Breast epithelium (tissue), 4 donors: ENCODE measurements around the gene MSANTD1. TPM values are rescaled to one million over a fixed set of nuclear protein-coding genes. Genes with fewer than 3 reads are reported as not detected.

ENCODE experiments used
- DNase-seq, 2 donors: peaks; one replicate each; pipeline ENCODE4 v3.0.0-alpha.2; 2019; ENCODE audit warnings: low spot score in 2 of 2
- H3K27ac ChIP-seq, 2 donors: fragments of 200-600 bp; sonication (generic) in 1 of 2; one replicate each; pipeline ENCODE4 v1.5.1; 2016 to 2019; ENCODE audit warnings: mild to moderate bottlenecking in 1 of 2
- H3K27me3 ChIP-seq, 2 donors: fragments of 200-600 bp; sonication (generic) in 1 of 2; one replicate each; pipeline versions ENCODE4 v1.5.1 to v1.6.0; 2017 to 2019; ENCODE audit warnings: control low read depth in 1 of 2, mild to moderate bottlenecking in 1 of 2
- H3K36me3 ChIP-seq: fragments of 200-600 bp; one replicate; pipeline ENCODE4 v1.5.1; 2019
- H3K4me1 ChIP-seq, 2 donors: fragments of 200-600 bp; sonication (generic); one replicate each; pipeline ENCODE4 v1.5.1; 2016 to 2019; ENCODE audit warnings: control low read depth in 1 of 2
- H3K4me3 ChIP-seq, 3 donors: fragments of 200-600 bp; sonication (generic); 1 replicate in 2 of 3; 2 replicates in 1 of 3; pipeline ENCODE4 v1.5.1; 2016 to 2019; ENCODE audit warnings: mild to moderate bottlenecking in 3 of 3, moderate library complexity in 2 of 3
- H3K9me3 ChIP-seq, 2 donors: fragments of 200-600 bp; sonication (generic) in 1 of 2; one replicate each; pipeline ENCODE4 v1.5.1; 2016 to 2019; ENCODE audit warnings: control low read depth in 1 of 2
- CTCF ChIP-seq, 3 donors: fragments of 450-650 bp; IDR thresholded peaks; one replicate each; pipeline ENCODE4 v1.5.1; 2016 to 2017; ENCODE audit warnings: antibody characterized with exemption in 3 of 3, mild to moderate bottlenecking in 3 of 3, moderate library complexity in 3 of 3
- POLR2A ChIP-seq: fragments of 450-650 bp; IDR thresholded peaks from one replicate; pipeline ENCODE4 v1.6.1; 2016; ENCODE audit warnings: antibody characterized with exemption, mild to moderate bottlenecking, moderate library complexity
- POLR2AphosphoS5 ChIP-seq, 3 donors: sonication (generic); formaldehyde crosslinking; IDR thresholded peaks; one replicate each; pipeline ENCODE4 v1.6.1; 2017; ENCODE audit warnings: antibody characterized with exemption in 3 of 3
- intact Hi-C: fragments of 100-400 bp; cut with DNase I; formaldehyde crosslinking; loops from one replicate; pipeline ENCODE4 v1.15.1; 2023; ENCODE audit warnings: low total_unique reads
- total RNA-seq, 3 donors: library from RNA; depleted of rRNA; stranded (reverse); fragments of >200 nt; gene quantifications; one replicate each; pipeline ENCODE4 v1.1.0, GENCODE V29; 2016

Gene MSANTD1
- total RNA-seq, 3 donors from 2014 or later = 0.48 to 0.88 (median 0.66) TPM

GRCh38 chr4:3202836-3203820, 45.8 kb upstream of the MSANTD1 start:
- TF ChIP-seq POLR2A (no peak), POLR2AphosphoS5 (IDR thresholded peaks at IDR 0.05) (no peak), CTCF (IDR thresholded peaks at IDR 0.05) (no peak)
- intact Hi-C loops = no loop called here
- Histone ChIP-seq H3K4me1 (no peaks in the 10 kb centered on the region), H3K27ac (no peak overlapping the region), H3K4me3 (no peak overlapping the region), H3K36me3 (no peaks in the 10 kb centered on the region), H3K27me3 (no peaks in the 10 kb centered on the region), H3K9me3 (no peaks in the 10 kb centered on the region)
- no peak for DNase-seq

DNA sequence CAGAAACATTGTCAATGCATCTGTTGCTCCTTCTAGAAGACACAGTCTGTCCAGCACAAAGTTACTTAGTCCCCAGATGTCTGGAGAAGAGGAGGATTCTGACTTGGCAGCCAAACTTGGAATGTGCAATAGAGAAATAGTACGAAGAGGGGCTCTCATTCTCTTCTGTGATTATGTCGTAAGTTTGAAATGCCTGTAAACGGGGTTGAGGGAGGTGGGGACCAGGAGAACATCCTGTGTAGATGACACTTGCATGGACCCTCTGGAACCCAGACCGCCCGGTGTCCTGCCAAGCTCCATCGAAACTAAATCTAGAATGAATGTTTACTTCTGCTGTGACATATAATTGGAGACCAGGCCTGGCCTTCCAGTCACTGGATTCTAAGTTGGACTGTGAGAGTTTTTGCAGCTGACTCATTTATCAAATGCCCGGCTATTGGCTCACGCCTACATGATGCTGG, 45.0 kb upstream of the MSANTD1 start:
- no peaks in the 10 kb centered on the region for H3K9me3 ChIP-seq
- intact Hi-C loops = no loop called here
- no peaks in the 10 kb centered on the region for H3K4me1 ChIP-seq
- H3K4me3 ChIP-seq = no peak overlapping the region
- no peaks in the 10 kb centered on the region for H3K36me3 ChIP-seq
- no peak overlapping the region for H3K27ac ChIP-seq
- H3K27me3 ChIP-seq = no peaks in the 10 kb centered on the region
- peak in 1 of 3 donors; percentile 16 for TF ChIP-seq POLR2AphosphoS5 (IDR thresholded peaks at IDR 0.05)
- TF ChIP-seq POLR2A = no peak
- TF ChIP-seq CTCF (IDR thresholded peaks at IDR 0.05) = no peak
- DNase-seq = no peak

DNA sequence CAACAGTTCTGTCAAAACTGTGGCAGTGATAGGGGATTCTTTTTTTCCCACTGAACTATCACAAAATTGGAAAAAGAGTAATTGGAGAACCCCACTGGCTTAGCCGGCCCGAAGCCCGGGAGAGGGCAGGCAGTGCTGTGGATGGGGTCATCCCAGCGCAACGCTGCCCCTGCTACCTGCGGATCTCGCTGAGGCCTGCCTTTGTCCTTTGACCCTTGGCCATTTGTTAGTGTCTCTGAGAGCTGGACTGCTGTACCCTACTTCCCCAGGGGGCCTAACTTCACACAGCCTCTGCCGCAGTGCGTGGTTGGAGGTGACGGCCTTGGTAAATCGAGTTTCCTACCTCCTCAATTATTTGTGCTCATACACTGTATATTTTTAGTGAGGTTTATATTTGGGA, 43.0 kb upstream of the MSANTD1 start:
- no peaks in the 10 kb centered on the region for H3K9me3 ChIP-seq
- no peaks in the 10 kb centered on the region for H3K4me1 ChIP-seq
- DNase-seq = peak in 1 of 2 donors; percentile 24
- intact Hi-C loops = no loop called here
- no peak overlapping the region for H3K27ac ChIP-seq
- H3K4me3 ChIP-seq = no peak overlapping the region
- H3K36me3 ChIP-seq = peaks cover 4% of the 10 kb centered on the region
- H3K27me3 ChIP-seq = no peaks in the 10 kb centered on the region
- TF ChIP-seq POLR2A (no peak), POLR2AphosphoS5 (IDR thresholded peaks at IDR 0.05) (no peak)

- H3K4me1 ChIP-seq = no peaks in the 10 kb centered on the region
- no peaks in the 10 kb centered on the region for H3K9me3 ChIP-seq
- H3K27me3 ChIP-seq = no peaks in the 10 kb centered on the region
- no peak for TF ChIP-seq CTCF (IDR thresholded peaks at IDR 0.05)
- no peak for TF ChIP-seq POLR2A
- no peak for TF ChIP-seq POLR2AphosphoS5 (IDR thresholded peaks at IDR 0.05)
- H3K27ac ChIP-seq = no peak overlapping the region
- H3K4me3 ChIP-seq = no peak overlapping the region
- peak in 1 of 2 donors; percentile 3 for DNase-seq
- peaks cover 4% of the 10 kb centered on the region for H3K36me3 ChIP-seq
- intact Hi-C loops = no loop called here
Measured at GRCh38 chr4:3206439-3207100, 42.4 kb upstream of the MSANTD1 start.

- TF ChIP-seq POLR2A = no peak
- no peak for TF ChIP-seq CTCF (IDR thresholded peaks at IDR 0.05)
- TF ChIP-seq POLR2AphosphoS5 (IDR thresholded peaks at IDR 0.05) = no peak
- no peak overlapping the region for H3K27ac ChIP-seq
- peaks cover 4% of the 10 kb centered on the region for H3K36me3 ChIP-seq
- no peaks in the 10 kb centered on the region for H3K27me3 ChIP-seq
- DNase-seq = peak in 1 of 2 donors; percentile 7
- no peaks in the 10 kb centered on the region for H3K4me1 ChIP-seq
- no peak overlapping the region for H3K4me3 ChIP-seq
- H3K9me3 ChIP-seq = no peaks in the 10 kb centered on the region
- intact Hi-C loops = no loop called here
Measured at GRCh38 chr4:3207531-3208037, 41.4 kb upstream of the MSANTD1 start.
